Panc1 (cell line): ENCODE measurements around the gene ATCAY. TPM values are rescaled to one million over a fixed set of nuclear protein-coding genes. Genes with fewer than 3 reads are reported as not detected.

Experiments
- ATAC-seq: fragments of 200-7000 bp; cut with Tn5 transposase; 2 replicates; pipeline ENCODE4 v1.9.1; 2020; ENCODE audit warnings: mild to moderate bottlenecking, moderate library complexity
- BruUV-seq: library from RNA; stranded (reverse); fragments of 400-500 nt; replicated peaks from 2 replicates; lab custom pipeline; 2021; lab: Mats Ljungman, UMichigan
- CTCF ChIA-PET: fragments of 300-600 bp; sonication (Branson Sonifier 250); formaldehyde crosslinking; loops from one replicate; lab custom pipeline; 2022; ENCODE audit warnings: antibody characterized with exemption; lab: Charles Lee
- POLR2A ChIA-PET: fragments of 300-600 bp; sonication (Branson Sonifier 250); formaldehyde crosslinking; loops from one replicate; lab custom pipeline; 2022; ENCODE audit warnings: antibody characterized with exemption; lab: Charles Lee
- DNase-seq: peaks from one replicate; pipeline ENCODE4 v3.0.0-alpha.2; 2010; ENCODE audit warnings: low read depth, low spot score
- H3K27ac ChIP-seq: 2 replicates; pipeline ENCODE4 v1.5.1; 2011; ENCODE audit warnings: mild to moderate bottlenecking, low read length, inconsistent platforms
- H3K27me3 ChIP-seq: fragments of 200-500 bp; sonication (Bioruptor generic); 2 replicates; pipeline ENCODE4 v1.6.0; 2014; ENCODE audit warnings: low read length, inconsistent platforms; ENCODE audit not compliant: control insufficient read depth, insufficient read depth
- H3K36me3 ChIP-seq: fragments of 200-500 bp; sonication (Bioruptor generic); 2 replicates; pipeline ENCODE4 v1.5.1; 2014; ENCODE audit warnings: inconsistent platforms, mild to moderate bottlenecking, low read length, moderate library complexity; ENCODE audit not compliant: control insufficient read depth, insufficient read depth
- H3K4me1 ChIP-seq: 2 replicates; pipeline ENCODE4 v1.5.1; 2011; ENCODE audit warnings: inconsistent platforms, mild to moderate bottlenecking, low read length, moderate library complexity; ENCODE audit not compliant: control insufficient read depth, insufficient read depth
- H3K4me3 ChIP-seq, 2 experiments: 2 replicates each; pipeline ENCODE4 v1.5.1; 2011 to 2012; ENCODE audit warnings: low read depth in 2 of 2, low read length in 2 of 2, mild to moderate bottlenecking in 2 of 2, inconsistent platforms in 1 of 2, moderate library complexity in 1 of 2
- H3K9me3 ChIP-seq: fragments of 200-500 bp; sonication (Bioruptor generic); 2 replicates; pipeline ENCODE4 v1.5.1; 2014; ENCODE audit warnings: low read depth, mild to moderate bottlenecking, inconsistent platforms, low read length, moderate library complexity; ENCODE audit not compliant: control insufficient read depth, insufficient read depth
- POLR2AphosphoS5 ChIP-seq: IDR thresholded peaks from 2 replicates; pipeline ENCODE4 v1.6.1; 2012; ENCODE audit warnings: mild to moderate bottlenecking, low read depth, low read length, moderate library complexity
- SIN3A ChIP-seq: IDR thresholded peaks from 2 replicates; pipeline ENCODE4 v1.6.1; 2012; ENCODE audit warnings: low read depth, mild to moderate bottlenecking, low read length, moderate library complexity, borderline replicate concordance; ENCODE audit not compliant: insufficient read depth
- TCF7L2 ChIP-seq: IDR thresholded peaks from 2 replicates; pipeline ENCODE4 v1.6.1; 2011; ENCODE audit warnings: mild to moderate bottlenecking, low read depth, low read length, inconsistent platforms
- in situ Hi-C: cut with HindIII; loops from 2 replicates; pipeline ENCODE4 v1.10.0; 2016; ENCODE audit warnings: low sequenced_read_pairs, low pct_unique_long_range_greater_than_20kb
- intact Hi-C: fragments of 100-400 bp; cut with micrococcal nuclease; formaldehyde crosslinking; loops from one replicate; pipeline ENCODE4 v1.10.0; 2022; ENCODE audit not compliant: unreplicated experiment
- total RNA-seq: library from RNA; stranded (reverse); gene quantifications from one replicate; pipeline ENCODE4 v1.2.1, GENCODE V29; 2021; ENCODE audit not compliant: unreplicated experiment
- TF ChIP-seq, protein P1 (sequence below), 2 experiments: IDR thresholded peaks; 2 replicates each; pipeline ENCODE4 v1.6.1; 2011 to 2012; ENCODE audit warnings: low read depth in 2 of 2, control low read depth in 1 of 2, low read length in 1 of 2, mild to moderate bottlenecking in 1 of 2, moderate library complexity in 1 of 2; ENCODE audit not compliant: insufficient read depth in 1 of 2
- TF ChIP-seq, protein P2 (sequence below): fragments of 450-650 bp; IDR thresholded peaks from 2 replicates; pipeline ENCODE4 v1.5.1; 2017; ENCODE audit warnings: mild to moderate bottlenecking

The ATCAY gene
- total RNA-seq, 1 experiment from 2014 or later = 0.15 TPM

DNA sequence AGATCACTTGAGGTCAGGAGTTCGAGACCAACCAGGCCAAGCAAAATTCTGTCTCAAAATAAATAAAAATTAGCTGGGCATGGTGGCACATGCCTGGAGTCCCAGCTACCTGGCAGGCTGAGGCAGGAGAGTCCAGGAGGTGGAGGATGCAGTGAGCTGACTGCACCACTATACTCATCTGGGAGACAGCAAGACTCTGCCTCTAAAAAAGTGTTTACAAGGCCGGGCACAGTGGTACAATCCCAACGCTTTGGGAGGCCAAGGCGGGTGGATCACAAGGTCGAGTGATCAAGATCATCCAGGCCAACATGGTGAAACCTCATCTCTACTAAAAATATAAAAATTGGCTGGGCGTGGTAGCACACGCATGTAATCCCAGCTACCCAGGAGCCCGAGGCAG, 94.7 kb downstream of the ATCAY start:
- Histone ChIP-seq H3K36me3 (peaks cover 10% of the 10 kb centered on the region), H3K27me3 (no peaks in the 10 kb centered on the region), H3K9me3 (no peaks in the 10 kb centered on the region), H3K27ac (no peak overlapping the region), H3K4me1 (no peaks in the 10 kb centered on the region), H3K4me3 (no peak overlapping the region)
- no TSS peak for BruUV-seq
- ATAC-seq (no peak), DNase-seq (no peak)
- ChIA-PET POLR2A (no interaction called here), CTCF (no interaction called here)
- in situ Hi-C loops (no loop called here), intact Hi-C loops (no loop called here)
- no peak for TF ChIP-seq POLR2AphosphoS5
- TF ChIP-seq TCF7L2 = no peak
- no peak for TF ChIP-seq SIN3A
- TF ChIP-seq, protein P1, sequence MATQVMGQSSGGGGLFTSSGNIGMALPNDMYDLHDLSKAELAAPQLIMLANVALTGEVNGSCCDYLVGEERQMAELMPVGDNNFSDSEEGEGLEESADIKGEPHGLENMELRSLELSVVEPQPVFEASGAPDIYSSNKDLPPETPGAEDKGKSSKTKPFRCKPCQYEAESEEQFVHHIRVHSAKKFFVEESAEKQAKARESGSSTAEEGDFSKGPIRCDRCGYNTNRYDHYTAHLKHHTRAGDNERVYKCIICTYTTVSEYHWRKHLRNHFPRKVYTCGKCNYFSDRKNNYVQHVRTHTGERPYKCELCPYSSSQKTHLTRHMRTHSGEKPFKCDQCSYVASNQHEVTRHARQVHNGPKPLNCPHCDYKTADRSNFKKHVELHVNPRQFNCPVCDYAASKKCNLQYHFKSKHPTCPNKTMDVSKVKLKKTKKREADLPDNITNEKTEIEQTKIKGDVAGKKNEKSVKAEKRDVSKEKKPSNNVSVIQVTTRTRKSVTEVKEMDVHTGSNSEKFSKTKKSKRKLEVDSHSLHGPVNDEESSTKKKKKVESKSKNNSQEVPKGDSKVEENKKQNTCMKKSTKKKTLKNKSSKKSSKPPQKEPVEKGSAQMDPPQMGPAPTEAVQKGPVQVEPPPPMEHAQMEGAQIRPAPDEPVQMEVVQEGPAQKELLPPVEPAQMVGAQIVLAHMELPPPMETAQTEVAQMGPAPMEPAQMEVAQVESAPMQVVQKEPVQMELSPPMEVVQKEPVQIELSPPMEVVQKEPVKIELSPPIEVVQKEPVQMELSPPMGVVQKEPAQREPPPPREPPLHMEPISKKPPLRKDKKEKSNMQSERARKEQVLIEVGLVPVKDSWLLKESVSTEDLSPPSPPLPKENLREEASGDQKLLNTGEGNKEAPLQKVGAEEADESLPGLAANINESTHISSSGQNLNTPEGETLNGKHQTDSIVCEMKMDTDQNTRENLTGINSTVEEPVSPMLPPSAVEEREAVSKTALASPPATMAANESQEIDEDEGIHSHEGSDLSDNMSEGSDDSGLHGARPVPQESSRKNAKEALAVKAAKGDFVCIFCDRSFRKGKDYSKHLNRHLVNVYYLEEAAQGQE (IDR thresholded peaks at IDR 0.05; ENCODE audit: insufficient read depth in 1 of 2, low read depth in 2 of 2, low read length in 1 of 2) = no peak
- TF ChIP-seq, protein P2, sequence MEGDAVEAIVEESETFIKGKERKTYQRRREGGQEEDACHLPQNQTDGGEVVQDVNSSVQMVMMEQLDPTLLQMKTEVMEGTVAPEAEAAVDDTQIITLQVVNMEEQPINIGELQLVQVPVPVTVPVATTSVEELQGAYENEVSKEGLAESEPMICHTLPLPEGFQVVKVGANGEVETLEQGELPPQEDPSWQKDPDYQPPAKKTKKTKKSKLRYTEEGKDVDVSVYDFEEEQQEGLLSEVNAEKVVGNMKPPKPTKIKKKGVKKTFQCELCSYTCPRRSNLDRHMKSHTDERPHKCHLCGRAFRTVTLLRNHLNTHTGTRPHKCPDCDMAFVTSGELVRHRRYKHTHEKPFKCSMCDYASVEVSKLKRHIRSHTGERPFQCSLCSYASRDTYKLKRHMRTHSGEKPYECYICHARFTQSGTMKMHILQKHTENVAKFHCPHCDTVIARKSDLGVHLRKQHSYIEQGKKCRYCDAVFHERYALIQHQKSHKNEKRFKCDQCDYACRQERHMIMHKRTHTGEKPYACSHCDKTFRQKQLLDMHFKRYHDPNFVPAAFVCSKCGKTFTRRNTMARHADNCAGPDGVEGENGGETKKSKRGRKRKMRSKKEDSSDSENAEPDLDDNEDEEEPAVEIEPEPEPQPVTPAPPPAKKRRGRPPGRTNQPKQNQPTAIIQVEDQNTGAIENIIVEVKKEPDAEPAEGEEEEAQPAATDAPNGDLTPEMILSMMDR = no peak

DNA sequence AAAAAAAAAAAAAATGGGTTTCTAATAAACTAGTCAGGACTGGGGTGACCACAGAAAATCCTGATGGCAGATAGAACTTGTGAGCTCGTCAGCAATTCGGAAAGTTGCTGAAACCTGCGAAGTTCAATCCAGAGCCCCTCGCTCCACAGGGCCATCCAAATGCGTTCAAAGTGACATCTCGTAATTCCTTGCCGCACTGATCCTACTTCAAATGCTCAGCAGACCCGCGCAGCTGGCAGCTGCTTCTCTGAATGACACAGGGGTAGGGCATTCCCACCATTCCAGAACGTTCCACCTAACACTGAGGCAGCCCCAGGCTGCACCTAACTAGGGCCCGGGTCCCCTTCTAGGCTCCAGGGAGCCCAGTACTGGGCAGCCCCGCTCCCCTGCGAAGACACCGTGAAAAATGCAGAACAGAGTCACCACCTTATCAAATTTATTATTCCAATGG, 95.2 kb downstream of the ATCAY start:
- ATAC-seq = no peak
- no TSS peak for BruUV-seq
- CTCF ChIA-PET = no interaction called here
- Histone ChIP-seq H3K27me3 (no peaks in the 10 kb centered on the region), H3K27ac (no peak overlapping the region), H3K36me3 (peaks cover 15% of the 10 kb centered on the region), H3K4me1 (no peaks in the 10 kb centered on the region), H3K9me3 (no peaks in the 10 kb centered on the region), H3K4me3 (no peak overlapping the region)
- intact Hi-C loops (no loop called here), in situ Hi-C loops (no loop called here)
- DNase-seq = no peak
- POLR2A ChIA-PET = interaction anchor here (0.7 kb wide), 1 partner anchor 278 kb away, joined by 9 read pairs; no protein-coding TSS in a partner anchor
- TF ChIP-seq TCF7L2 (no peak), POLR2AphosphoS5 (no peak), SIN3A (no peak)
- TF ChIP-seq, protein P1 (IDR thresholded peaks at IDR 0.05; ENCODE audit: insufficient read depth in 1 of 2, low read depth in 2 of 2, low read length in 1 of 2) = no peak
- TF ChIP-seq, protein P2 = no peak
